HL-60 (cell line): ENCODE results near the gene MDN1.
"Not testable (repeated sequence)": the region's sequence is repeated elsewhere in the genome, so short reads cannot be mapped to it uniquely, and the experiment has no call there.

ENCODE experiments used
- DNase-seq, 2 experiments: peaks; one replicate each; pipeline ENCODE4 v3.0.0-alpha.2; 2010 to 2020; ENCODE audit warnings: low read depth in 1 of 2, low spot score in 1 of 2
- H3K27ac ChIP-seq: fragments of 250-450 bp; sonication (Bioruptor Pico); replicated peaks from 2 replicates; pipeline ENCODE4 v1.5.1; 2020; ENCODE audit warnings: mild to moderate bottlenecking, moderate library complexity
- H3K27me3 ChIP-seq: fragments of 250-450 bp; sonication (Bioruptor Pico); 2 replicates; pipeline ENCODE4 v1.5.1; 2021; ENCODE audit warnings: mild to moderate bottlenecking, moderate library complexity; ENCODE audit not compliant: insufficient read depth, poor library complexity, severe bottlenecking
- H3K4me3 ChIP-seq: replicated peaks from 2 replicates; pipeline ENCODE4 v1.5.1; 2011; ENCODE audit warnings: mild to moderate bottlenecking, control low read depth, low read length; ENCODE audit not compliant: insufficient read depth
- GABPA ChIP-seq: IDR thresholded peaks from 2 replicates; pipeline ENCODE4 v1.6.1; 2012; ENCODE audit warnings: low read depth
- POLR2AphosphoS5 ChIP-seq: IDR thresholded peaks from 2 replicates; pipeline ENCODE4 v1.6.1; 2012; ENCODE audit warnings: low read depth
- SPI1 ChIP-seq: IDR thresholded peaks from 2 replicates; pipeline ENCODE4 v1.6.1; 2012; ENCODE audit warnings: low read depth, mild to moderate bottlenecking, borderline replicate concordance
- TF ChIP-seq, protein P1 (sequence below): IDR thresholded peaks from 2 replicates; pipeline ENCODE4 v1.6.1; 2012; ENCODE audit warnings: low read depth; ENCODE audit not compliant: insufficient replicate concordance
- TF ChIP-seq, protein P2 (sequence below): IDR thresholded peaks from one replicate; pipeline ENCODE4 v1.5.1; 2011; ENCODE audit warnings: low read length, control low read depth, inconsistent platforms; ENCODE audit not compliant: insufficient read depth

Gene MDN1

DNA sequence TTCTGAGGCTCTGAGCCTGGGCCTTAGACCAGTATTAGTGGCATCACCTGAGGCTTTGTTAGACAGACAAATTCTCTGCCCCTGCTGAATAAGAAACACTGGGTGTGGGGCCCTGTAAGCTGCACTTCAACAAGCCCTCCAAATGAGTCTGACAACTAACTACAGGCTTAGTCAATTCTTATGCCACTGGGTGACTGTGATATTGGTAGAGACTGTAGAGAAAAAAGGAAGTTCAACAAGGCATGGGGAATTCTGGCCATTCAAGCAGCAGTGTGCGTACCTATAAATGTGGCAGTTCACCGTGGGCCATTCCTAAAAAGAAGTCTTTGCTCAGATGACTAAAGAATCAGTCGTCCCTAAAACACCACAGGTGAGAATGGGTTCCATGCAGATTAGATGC, 82.7 kb downstream of the MDN1 start:
- DNase-seq = no peak
- TF ChIP-seq SPI1 = no peak
- no peak for TF ChIP-seq POLR2AphosphoS5
- TF ChIP-seq, protein P1, sequence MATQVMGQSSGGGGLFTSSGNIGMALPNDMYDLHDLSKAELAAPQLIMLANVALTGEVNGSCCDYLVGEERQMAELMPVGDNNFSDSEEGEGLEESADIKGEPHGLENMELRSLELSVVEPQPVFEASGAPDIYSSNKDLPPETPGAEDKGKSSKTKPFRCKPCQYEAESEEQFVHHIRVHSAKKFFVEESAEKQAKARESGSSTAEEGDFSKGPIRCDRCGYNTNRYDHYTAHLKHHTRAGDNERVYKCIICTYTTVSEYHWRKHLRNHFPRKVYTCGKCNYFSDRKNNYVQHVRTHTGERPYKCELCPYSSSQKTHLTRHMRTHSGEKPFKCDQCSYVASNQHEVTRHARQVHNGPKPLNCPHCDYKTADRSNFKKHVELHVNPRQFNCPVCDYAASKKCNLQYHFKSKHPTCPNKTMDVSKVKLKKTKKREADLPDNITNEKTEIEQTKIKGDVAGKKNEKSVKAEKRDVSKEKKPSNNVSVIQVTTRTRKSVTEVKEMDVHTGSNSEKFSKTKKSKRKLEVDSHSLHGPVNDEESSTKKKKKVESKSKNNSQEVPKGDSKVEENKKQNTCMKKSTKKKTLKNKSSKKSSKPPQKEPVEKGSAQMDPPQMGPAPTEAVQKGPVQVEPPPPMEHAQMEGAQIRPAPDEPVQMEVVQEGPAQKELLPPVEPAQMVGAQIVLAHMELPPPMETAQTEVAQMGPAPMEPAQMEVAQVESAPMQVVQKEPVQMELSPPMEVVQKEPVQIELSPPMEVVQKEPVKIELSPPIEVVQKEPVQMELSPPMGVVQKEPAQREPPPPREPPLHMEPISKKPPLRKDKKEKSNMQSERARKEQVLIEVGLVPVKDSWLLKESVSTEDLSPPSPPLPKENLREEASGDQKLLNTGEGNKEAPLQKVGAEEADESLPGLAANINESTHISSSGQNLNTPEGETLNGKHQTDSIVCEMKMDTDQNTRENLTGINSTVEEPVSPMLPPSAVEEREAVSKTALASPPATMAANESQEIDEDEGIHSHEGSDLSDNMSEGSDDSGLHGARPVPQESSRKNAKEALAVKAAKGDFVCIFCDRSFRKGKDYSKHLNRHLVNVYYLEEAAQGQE = no peak
- no peaks in the 10 kb centered on the region for H3K27me3 ChIP-seq
- H3K27ac ChIP-seq = no peak overlapping the region
- no peak overlapping the region for H3K4me3 ChIP-seq

DNA sequence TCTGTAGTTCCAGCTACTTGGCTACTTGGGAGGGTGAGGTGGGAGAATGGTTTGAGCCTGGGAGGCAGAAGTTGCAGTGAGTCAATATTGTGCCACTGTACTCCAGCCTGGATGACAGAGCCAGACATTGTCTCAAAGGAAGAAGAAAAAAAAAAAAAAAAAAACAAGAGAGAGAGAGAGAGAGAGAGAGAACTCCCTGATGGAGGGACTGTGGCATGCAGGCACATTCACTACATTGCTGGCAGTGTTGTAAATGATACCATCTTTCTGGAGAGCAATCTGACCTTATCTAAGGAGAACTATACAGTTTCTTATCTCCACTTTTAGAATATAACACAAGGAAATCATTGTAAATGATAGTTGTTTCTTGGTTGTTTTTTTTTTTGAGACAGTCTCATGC, 85.1 kb downstream of the MDN1 start:
- TF ChIP-seq, protein P2, sequence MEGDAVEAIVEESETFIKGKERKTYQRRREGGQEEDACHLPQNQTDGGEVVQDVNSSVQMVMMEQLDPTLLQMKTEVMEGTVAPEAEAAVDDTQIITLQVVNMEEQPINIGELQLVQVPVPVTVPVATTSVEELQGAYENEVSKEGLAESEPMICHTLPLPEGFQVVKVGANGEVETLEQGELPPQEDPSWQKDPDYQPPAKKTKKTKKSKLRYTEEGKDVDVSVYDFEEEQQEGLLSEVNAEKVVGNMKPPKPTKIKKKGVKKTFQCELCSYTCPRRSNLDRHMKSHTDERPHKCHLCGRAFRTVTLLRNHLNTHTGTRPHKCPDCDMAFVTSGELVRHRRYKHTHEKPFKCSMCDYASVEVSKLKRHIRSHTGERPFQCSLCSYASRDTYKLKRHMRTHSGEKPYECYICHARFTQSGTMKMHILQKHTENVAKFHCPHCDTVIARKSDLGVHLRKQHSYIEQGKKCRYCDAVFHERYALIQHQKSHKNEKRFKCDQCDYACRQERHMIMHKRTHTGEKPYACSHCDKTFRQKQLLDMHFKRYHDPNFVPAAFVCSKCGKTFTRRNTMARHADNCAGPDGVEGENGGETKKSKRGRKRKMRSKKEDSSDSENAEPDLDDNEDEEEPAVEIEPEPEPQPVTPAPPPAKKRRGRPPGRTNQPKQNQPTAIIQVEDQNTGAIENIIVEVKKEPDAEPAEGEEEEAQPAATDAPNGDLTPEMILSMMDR = no peak
- TF ChIP-seq, protein P1 = no peak
- TF ChIP-seq GABPA = no peak
- no peak overlapping the region for H3K27ac ChIP-seq
- H3K27me3 ChIP-seq = no peaks in the 10 kb centered on the region
- no peak for DNase-seq
- no peak overlapping the region for H3K4me3 ChIP-seq

- Histone ChIP-seq H3K4me3 (no peak overlapping the region), H3K27ac (no peak overlapping the region), H3K27me3 (no peaks in the 10 kb centered on the region)
- DNase-seq = no peak
- TF ChIP-seq, protein P1 = no peak
- TF ChIP-seq SPI1 (no peak), POLR2AphosphoS5 (no peak), GABPA (no peak)
- TF ChIP-seq, protein P2 = no peak
Observed at GRCh38 chr6:89731924-89732567, 87.5 kb downstream of the MDN1 start.

DNA sequence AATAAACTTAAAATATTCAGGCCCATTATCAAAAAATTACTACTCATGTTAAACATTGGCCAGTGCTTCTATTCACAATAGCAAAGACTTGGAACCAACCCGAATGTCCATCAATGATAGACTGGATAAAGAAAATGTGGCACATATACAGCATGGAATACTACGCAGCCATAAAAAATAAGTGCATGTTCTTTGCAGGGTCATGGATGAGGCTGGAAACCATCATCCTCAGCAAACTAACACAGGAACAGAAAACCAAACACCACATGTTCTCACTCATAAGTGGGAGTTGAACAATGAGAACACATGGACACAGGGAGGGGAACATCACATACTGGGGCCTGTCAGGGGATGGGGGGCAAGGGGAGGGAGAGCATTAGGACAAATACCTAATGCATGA, 88.3 kb downstream of the MDN1 start:
- H3K27me3 ChIP-seq, H3K27ac ChIP-seq, DNase-seq, H3K4me3 ChIP-seq: not testable (repeated sequence)
